Stimulated activated naive CD4-positive, alpha-beta T cell treated with Interleukin-2 at 50 U/mL for 16 hours (primary cell): ENCODE results near the gene GMPPA.
A peak's percentile ranks its signal among the peaks of the same experiment; 100 is the strongest.

Source experiments
- DNase-seq: peaks from one replicate; lab custom pipeline; 2025; lab: John Stamatoyannopoulos, UW

Gene GMPPA

DNA sequence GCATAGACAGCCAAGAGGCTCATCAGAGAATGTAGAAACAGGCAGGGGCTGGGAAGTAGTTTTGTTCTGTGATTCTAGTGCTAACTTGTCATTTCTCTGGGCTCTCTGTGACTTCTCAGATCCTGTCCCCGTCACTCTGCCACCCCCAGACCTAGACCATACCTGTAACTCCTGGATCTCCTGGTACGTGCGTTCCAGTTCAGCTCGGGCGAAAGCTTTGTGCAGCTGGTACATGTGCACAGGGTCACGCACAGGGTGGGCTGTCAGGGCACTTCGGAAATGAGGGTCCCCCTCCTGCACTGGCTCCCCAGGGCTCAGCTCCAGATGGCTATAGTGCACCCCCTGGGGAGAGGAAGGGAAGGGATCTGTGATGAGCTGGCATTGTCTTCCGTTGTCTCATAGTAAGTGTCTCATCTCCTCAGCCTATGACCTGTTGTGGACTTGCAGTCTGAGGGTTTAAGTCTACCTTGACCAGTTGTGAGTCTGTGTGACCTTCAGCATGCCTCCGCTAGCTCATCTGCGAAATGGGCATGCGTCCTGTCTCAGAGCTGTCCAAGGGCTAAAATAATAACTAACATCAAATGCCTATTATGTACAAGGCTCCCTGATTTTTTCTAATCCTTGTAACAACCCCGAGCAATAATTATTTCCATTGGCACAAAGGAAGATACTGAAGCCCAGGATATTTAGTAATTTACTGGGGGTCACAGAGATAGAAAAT, 42.3 kb downstream of the GMPPA start:
- no peak for DNase-seq

DNA sequence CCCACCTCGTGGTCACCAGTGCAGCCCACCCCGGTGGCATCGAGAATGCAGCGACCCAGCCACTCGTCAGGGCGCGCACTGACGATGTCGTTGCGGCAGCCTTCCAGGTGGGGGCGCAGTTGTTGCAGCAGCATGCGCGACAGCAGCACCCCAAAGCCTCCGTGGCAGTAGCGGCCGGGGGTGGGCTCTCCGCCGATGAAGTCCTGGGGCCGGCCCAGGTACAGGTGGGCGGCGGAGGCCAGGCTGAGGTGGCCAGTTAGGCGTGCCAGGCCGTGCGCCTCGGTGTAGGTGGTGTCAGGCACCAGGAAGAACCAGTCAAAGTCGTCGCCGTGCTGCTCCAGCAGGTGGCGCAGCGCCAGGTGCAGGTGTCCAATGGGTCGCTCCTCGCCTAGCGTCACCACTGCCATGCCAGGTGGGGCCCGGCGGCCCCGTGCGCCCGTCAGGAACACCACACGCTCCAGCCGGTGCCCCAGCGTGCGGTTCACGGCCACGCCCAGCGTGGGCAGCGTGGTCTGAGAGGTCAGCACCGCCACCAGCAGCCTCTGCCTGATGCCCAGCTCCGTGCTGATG, 43.0 kb downstream of the GMPPA start:
- peak; percentile 81 for DNase-seq

- DNase-seq = no peak
These were observed 44.4 kb downstream of the GMPPA start for GRCh38 chr2:219542931-219543595.

GRCh38 chr2:219543596-219544358, 45.1 kb downstream of the GMPPA start, which contains the start of the genes CHPF and TMEM198:
Gene CHPF, minus strand, starts transcription at chr2:219543809. Its CDS starts 271 bp downstream, at chr2:219543538.
Gene TMEM198, plus strand, starts transcription at chr2:219544028. Its CDS starts 700 bp downstream, at chr2:219544728.
- DNase-seq = peak; percentile 94

- no peak for DNase-seq
These were observed 45.9 kb downstream of the GMPPA start for GRCh38 chr2:219544567-219544966.

DNA sequence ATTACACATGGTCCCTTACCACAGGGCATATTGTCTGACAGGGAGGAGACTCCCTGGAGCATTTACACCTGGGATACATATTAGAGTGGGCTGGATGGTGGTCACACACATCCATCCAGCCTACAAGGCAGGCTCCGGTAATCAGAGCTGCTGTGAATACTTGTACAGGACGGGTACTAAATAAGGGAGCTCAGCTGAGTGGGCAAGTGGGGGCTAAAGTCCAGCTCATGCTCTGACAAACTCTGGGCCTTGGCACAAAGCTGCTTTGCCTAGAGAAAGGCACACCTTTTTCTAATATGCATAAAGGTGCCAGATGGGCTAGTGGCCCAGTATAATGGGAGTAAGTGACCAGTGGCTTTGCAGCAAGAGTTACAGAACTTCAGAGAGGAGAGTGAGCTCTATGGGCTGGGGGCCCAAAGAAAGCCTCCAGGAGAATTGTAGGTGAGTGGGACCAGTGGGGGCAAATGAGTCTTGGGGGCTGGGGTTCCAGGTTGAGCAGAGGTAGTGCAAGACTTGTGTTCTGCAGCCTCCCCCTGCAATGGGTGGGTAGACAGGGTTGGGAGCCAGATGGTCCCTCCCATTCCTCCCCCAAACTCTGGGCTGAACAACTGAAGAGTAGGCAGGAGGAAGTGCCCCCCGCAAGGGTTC, 46.7 kb downstream of the GMPPA start:
- no peak for DNase-seq

DNA sequence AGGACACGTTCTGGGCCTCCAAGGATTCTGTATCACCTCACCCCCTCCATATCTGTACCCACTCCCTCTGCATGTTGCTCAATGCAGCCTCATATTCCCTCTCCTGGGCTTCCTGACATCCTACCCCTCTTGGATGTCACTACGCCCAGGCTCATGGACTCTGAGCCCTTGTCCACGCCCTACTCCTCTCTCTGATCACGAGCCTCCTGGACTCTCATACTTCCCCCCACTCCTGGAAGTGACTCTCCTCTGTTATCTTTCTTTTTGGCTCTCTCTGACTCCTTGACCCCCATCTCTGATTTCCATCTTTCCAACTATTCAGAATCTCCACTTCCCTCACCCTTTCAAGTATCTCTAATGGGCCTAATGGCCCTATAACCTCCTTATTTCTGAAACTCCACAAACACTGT, 47.3 kb downstream of the GMPPA start:
- DNase-seq = no peak

- DNase-seq = no peak
These were observed 48.9 kb downstream of the GMPPA start for GRCh38 chr2:219547621-219548020.

- no peak for DNase-seq
These were observed 50.3 kb downstream of the GMPPA start for GRCh38 chr2:219548990-219549389.

DNA sequence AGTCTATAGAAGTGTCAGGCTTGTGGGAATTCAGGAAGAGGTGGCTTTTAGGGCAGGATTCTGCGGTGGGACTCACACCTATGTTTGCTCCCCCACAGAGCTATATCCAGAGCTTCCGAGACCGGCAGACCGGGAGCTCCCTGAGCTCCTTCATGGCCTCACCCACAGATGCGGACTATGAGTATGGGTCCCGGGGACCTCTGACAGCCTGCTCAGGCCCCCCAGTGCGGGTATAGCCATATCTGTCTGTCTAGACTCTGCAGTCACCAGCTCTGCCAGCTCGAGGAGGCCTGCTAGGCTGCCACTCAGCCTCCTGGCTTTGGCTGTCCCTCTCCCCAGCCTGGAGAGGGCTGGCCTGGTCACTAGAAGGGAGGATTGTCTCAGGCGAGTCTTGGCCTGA, 50.9 kb downstream of the GMPPA start:
- no peak for DNase-seq

DNA sequence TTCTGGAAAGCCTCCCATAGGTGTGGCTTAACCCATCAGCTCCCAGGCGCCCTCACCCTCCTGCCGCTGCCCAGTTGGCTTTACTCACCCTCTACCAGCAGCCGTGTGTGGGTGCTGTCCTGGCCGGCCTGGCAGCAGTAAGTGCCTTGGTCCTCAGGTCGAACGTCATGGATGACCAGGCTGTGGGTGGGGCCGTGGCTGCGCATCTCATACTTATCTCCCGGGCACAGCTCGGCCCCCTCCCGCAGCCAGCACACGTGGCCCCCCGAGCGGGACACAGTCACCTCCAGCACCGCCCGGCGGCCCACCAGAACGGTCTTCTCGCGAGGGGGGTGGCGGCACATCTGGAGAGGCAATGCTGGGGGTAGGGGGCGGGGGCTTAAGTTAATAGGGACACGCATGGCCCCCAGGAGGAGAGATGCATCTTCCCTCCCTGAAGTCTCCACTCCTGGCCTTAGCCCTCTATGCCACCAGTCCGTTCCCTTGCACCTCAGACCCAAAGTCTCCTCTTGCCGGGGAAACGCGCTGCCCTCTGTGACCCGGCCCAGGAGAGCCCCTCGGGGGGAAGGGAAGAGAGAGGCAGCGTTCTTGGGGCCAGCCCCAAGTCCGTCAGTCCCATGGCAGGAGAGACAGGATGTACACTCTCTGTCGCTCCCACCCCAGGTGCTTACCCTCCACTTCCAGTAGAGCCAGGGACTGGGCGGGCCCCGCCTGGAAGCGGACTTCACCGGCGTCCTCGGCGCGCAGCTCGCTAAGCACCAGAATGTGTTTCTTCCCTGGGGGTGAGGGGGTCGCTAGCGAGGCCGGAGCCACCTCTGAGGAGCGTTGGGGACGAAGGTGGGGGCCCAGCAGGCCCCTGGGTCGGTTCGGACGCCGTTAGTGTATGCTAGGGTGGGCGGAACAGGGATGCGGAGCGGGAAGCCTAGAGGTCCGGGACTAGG, 53.0 kb downstream of the GMPPA start:
- no peak for DNase-seq

- DNase-seq = peak; percentile 78
These were observed 53.9 kb downstream of the GMPPA start for GRCh38 chr2:219552382-219553167.

DNA sequence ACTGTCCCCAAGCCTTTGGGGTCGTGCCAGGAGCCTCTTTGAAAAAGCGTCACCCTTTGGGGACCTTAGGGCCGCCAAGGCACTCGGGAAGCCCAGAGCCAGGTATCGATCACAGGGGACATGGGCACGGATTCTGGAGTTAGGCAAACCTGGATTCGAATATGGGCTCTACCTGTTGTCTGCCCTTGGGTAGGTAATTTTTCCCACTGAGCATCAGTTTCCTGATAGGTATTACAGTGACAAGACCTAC, 54.4 kb downstream of the GMPPA start:
- DNase-seq = no peak

- DNase-seq = no peak
These were observed 54.8 kb downstream of the GMPPA start for GRCh38 chr2:219553463-219553963.

DNA sequence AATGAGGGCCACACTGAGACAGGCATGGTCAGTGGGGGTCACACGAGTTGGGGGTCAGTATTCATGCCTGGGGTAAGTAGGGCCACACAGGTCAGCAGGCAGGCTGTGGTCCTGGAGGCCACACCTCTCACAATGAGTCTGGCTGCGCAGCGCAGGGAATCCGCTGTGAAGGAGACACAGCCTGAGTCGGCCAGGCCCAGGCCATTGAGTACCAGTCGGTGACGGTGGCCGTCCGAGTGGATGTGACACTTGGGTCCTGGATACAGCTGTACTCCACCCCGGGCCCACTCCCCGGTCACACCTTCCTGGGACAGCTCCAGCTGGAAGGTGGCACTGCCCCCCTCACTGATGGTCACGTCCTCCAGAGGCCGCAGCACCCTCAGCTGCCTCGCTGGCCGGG, 55.7 kb downstream of the GMPPA start:
- no peak for DNase-seq

DNA sequence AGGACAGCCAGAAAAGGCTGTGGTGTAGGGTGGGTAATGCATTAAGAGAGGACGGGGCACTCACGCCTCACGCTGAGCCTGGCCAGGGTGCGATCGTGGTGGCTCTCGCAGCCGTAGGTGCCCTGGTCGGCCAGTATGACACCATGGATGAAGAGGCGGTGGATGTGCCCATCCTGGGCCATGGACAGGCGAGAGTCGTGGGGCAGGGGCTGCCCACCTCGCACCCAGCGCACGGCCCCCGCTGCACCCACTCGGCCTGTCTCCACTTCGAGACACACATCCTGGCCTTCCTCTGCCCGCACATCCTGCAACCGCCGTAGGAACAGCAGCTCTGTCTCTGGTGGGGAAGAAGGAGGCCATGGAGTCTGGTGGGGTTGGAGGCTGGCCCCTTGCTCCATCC, 57.3 kb downstream of the GMPPA start:
- no peak for DNase-seq

DNA sequence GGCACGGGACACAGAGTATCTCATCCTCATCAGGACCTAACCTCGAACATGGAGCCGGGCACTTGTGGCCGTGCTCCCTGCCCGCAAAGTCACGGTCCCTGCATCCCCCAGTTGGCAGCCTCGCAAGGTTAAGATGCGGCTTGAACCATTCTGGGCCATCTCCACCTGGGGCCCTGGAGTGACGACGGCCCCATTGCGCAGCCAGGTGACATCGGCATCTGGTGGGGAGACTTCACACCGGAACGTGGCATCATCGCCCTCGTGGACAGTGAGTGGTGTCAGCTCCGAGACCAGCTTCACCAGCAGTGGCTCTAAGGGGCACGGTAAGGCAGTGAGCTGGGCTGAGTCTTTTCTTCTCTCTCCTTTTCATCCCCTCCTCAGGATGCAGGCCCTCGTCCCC, 57.7 kb downstream of the GMPPA start:
- no peak for DNase-seq
